Superior temporal gyrus (tissue), 1 donor: ENCODE results near the gene HMX3.

Source experiments
- DNase-seq: peaks from one replicate; pipeline ENCODE4 v3.0.0-alpha.2; 2016; ENCODE audit errors: extremely low spot score

Gene HMX3

GRCh38 chr10:123135415-123136141, at the start of gene HMX3:
HMX3 (plus strand) TSS chr10:123135970; CDS start chr10:123136051, 81 bp downstream.
- no peak for DNase-seq

- DNase-seq, result no peak
These were observed 49.5 kb upstream of the HMX3 start for GRCh38 chr10:123086281-123086680.

GRCh38 chr10:123087348-123087747, 48.4 kb upstream of the HMX3 start:
- no peak for DNase-seq

GRCh38 chr10:123087786-123088185, 48.0 kb upstream of the HMX3 start:
- no peak for DNase-seq

- DNase-seq, result no peak
These were observed 42.9 kb upstream of the HMX3 start for GRCh38 chr10:123092635-123093414.

GRCh38 chr10:123093489-123093888, 42.3 kb upstream of the HMX3 start:
- no peak for DNase-seq

- no peak for DNase-seq
These were observed 39.3 kb upstream of the HMX3 start for GRCh38 chr10:123096452-123096851.

GRCh38 chr10:123097039-123097438, 38.7 kb upstream of the HMX3 start:
- DNase-seq, result no peak

GRCh38 chr10:123100030-123100762, 35.6 kb upstream of the HMX3 start:
- DNase-seq, result no peak

- no peak for DNase-seq
These were observed 33.9 kb upstream of the HMX3 start for GRCh38 chr10:123101872-123102271.

GRCh38 chr10:123102673-123103072, 33.1 kb upstream of the HMX3 start:
- no peak for DNase-seq

GRCh38 chr10:123103944-123104343, 31.8 kb upstream of the HMX3 start:
- no peak for DNase-seq

- DNase-seq, result no peak
These were observed 26.3 kb upstream of the HMX3 start for GRCh38 chr10:123109466-123109865.

GRCh38 chr10:123117644-123118417, 17.9 kb upstream of the HMX3 start:
- no peak for DNase-seq

- no peak for DNase-seq
These were observed 16.7 kb upstream of the HMX3 start for GRCh38 chr10:123119081-123119480.

GRCh38 chr10:123126246-123126645, 9.5 kb upstream of the HMX3 start:
- no peak for DNase-seq

- no peak for DNase-seq
These were observed 6.0 kb upstream of the HMX3 start for GRCh38 chr10:123129618-123130271.

- DNase-seq, result peak; percentile 89
These were observed 2.9 kb upstream of the HMX3 start for GRCh38 chr10:123132576-123133477.

- no peak for DNase-seq
These were observed 2.0 kb upstream of the HMX3 start for GRCh38 chr10:123133541-123134342.
